ENCODE measurements around the gene SCMH1.

- TF ChIP-seq SETDB1 (IDR thresholded peaks at IDR 0.05; ENCODE audit: insufficient read length, low read length) (no peak), CTCF (tag by site-specific recombination; IDR thresholded peaks at IDR 0.05) (no peak), PATZ1 (tag by site-specific recombination; IDR thresholded peaks at IDR 0.05) (no peak), ZNF132 (tag by site-specific recombination; IDR thresholded peaks at IDR 0.05; ENCODE audit: borderline replicate concordance) (no peak)
Measured at GRCh38 chr1:41236781-41237180, 5.3 kb downstream of the SCMH1 start.
